Measurements from ENCODE around the gene TIMM21. TPM values are rescaled to one million over a fixed set of nuclear protein-coding genes. Genes with fewer than 3 reads are reported as not detected.

Gene TIMM21
- total RNA-seq, 3 donors from 2014 or later = 30.8 to 38.1 (median 35.9) TPM

DNA sequence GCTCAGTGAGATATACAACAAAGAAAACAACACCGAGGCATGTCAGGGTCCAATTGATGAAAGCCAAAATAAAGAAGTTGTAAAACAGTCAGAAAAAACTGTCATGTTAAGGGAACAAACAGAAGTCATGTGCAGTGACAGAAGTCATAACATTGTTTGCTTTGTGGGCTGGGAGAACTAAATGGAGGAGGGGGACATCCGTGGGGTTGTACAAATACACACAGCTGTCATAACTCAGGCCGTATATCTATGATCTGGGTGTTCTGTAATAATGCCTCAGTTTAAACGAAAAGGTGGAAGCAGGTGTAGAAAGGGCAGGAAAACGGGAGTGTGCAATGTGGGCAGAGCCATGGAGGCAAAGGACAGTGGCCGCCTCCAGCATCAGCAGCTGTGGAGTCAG, 27.3 kb downstream of the TIMM21 start:
- Histone ChIP-seq H3K27ac (no peak overlapping the region), H3K36me3 (no peaks in the 10 kb centered on the region), H3K4me3 (no peak overlapping the region), H3K9me3 (no peaks in the 10 kb centered on the region), H3K4me1 (no peaks in the 10 kb centered on the region), H3K27me3 (peaks cover 0 to 4% of the 10 kb centered on the region in 2 donors)
- TF ChIP-seq POLR2A (IDR thresholded peaks at IDR 0.05) (no peak), POLR2AphosphoS5 (IDR thresholded peaks at IDR 0.05) (no peak)
- TF ChIP-seq, protein P1, sequence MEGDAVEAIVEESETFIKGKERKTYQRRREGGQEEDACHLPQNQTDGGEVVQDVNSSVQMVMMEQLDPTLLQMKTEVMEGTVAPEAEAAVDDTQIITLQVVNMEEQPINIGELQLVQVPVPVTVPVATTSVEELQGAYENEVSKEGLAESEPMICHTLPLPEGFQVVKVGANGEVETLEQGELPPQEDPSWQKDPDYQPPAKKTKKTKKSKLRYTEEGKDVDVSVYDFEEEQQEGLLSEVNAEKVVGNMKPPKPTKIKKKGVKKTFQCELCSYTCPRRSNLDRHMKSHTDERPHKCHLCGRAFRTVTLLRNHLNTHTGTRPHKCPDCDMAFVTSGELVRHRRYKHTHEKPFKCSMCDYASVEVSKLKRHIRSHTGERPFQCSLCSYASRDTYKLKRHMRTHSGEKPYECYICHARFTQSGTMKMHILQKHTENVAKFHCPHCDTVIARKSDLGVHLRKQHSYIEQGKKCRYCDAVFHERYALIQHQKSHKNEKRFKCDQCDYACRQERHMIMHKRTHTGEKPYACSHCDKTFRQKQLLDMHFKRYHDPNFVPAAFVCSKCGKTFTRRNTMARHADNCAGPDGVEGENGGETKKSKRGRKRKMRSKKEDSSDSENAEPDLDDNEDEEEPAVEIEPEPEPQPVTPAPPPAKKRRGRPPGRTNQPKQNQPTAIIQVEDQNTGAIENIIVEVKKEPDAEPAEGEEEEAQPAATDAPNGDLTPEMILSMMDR (IDR thresholded peaks at IDR 0.05) = no peak
- intact Hi-C loops (cut with DNase I; ENCODE audit: low total_unique reads) = no loop called here
- DNase-seq (ENCODE audit: low spot score in 2 of 2) = no peak

DNA sequence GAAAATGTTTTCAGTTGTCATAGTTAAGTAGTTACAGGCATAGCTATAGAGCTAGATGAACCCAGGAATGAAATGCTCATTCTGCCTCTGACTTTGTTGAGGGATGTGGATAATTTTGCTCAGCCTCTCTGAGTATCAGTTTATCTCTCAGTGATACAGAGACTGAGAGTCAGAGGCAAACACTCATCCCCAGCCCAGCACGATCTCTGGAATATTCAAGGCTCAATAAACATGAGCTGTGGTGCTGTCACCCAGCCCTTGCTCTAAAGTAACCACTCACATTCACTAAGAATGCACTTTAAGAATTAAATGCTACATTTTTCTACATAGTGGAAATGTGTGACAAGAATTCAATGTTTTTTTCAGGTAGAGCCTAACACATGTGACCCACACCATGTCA, 30.6 kb downstream of the TIMM21 start:
- no peak for TF ChIP-seq POLR2A (IDR thresholded peaks at IDR 0.05)
- TF ChIP-seq, protein P1 (IDR thresholded peaks at IDR 0.05) = no peak
- no peak for TF ChIP-seq POLR2AphosphoS5 (IDR thresholded peaks at IDR 0.05)
- DNase-seq (ENCODE audit: low spot score in 2 of 2) = no peak
- Histone ChIP-seq H3K4me3 (no peak overlapping the region), H3K27me3 (peaks cover 0 to 4% of the 10 kb centered on the region in 2 donors), H3K9me3 (no peaks in the 10 kb centered on the region), H3K27ac (no peak overlapping the region), H3K36me3 (no peaks in the 10 kb centered on the region), H3K4me1 (no peaks in the 10 kb centered on the region)
- intact Hi-C loops (cut with DNase I; ENCODE audit: low total_unique reads) = no loop called here

DNA sequence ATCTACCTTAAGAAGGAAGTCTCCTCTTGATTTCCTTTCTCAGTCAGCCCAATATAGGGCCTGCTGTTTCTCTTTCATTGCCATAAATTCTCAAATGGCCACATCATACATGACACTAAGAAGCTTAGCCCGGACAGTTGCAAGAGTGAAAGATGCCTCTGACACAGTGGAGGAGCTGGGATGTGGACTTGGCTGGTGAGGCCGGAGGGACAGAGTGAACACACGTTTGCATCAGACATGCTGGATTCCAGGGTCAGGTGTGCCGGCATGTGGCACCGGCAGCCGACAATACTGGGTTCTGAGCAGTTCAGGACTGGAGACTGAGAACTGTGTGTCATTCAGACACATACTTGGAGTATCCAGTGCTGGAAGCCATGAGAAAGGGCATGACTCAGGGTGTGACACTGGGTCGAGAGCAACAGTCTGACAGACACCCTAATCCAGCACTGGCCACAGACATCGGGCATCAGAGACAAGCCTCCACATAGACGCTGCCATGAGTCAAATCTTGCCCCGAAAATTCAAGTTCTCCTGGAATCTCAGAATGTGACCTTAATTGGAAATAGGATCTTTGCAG, 31.4 kb downstream of the TIMM21 start:
- peaks cover 0 to 4% of the 10 kb centered on the region in 2 donors for H3K27me3 ChIP-seq
- H3K36me3 ChIP-seq = no peaks in the 10 kb centered on the region
- H3K27ac ChIP-seq = no peak overlapping the region
- H3K4me1 ChIP-seq = no peaks in the 10 kb centered on the region
- no peaks in the 10 kb centered on the region for H3K9me3 ChIP-seq
- no peak overlapping the region for H3K4me3 ChIP-seq
- TF ChIP-seq, protein P1 (IDR thresholded peaks at IDR 0.05) = no peak
- TF ChIP-seq POLR2A (IDR thresholded peaks at IDR 0.05) = no peak
- TF ChIP-seq POLR2AphosphoS5 (IDR thresholded peaks at IDR 0.05) = no peak
- intact Hi-C loops (cut with DNase I; ENCODE audit: low total_unique reads) = no loop called here
- no peak for DNase-seq (ENCODE audit: low spot score in 2 of 2)

DNA sequence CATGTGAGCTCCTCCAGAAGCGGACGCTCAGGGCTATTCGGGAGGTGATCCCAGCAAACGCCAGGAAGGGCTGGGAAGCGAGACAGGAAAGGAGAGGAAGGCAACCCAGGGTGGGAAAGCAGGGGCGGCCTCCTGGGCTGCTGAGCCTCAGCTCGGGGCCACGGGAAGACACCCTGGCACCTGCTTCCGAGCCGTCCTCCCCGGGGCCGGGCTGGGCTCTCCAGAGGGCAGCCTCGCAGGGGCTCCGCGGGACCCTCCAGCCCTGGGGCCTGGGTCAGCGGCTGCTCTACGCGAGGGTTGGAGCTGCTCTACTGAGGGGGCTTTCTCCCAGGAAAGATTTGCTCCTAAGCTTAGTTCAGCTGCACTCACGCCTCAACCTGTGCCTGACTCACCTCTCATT, 34.0 kb downstream of the TIMM21 start:
- H3K36me3 ChIP-seq = no peaks in the 10 kb centered on the region
- no peak overlapping the region for H3K4me3 ChIP-seq
- DNase-seq (ENCODE audit: low spot score in 2 of 2) = no peak
- TF ChIP-seq POLR2A (IDR thresholded peaks at IDR 0.05) (no peak), POLR2AphosphoS5 (IDR thresholded peaks at IDR 0.05) (no peak)
- TF ChIP-seq, protein P1 (IDR thresholded peaks at IDR 0.05) = no peak
- no peak overlapping the region for H3K27ac ChIP-seq
- no peaks in the 10 kb centered on the region for H3K27me3 ChIP-seq
- no peaks in the 10 kb centered on the region for H3K9me3 ChIP-seq
- no peaks in the 10 kb centered on the region for H3K4me1 ChIP-seq
- intact Hi-C loops (cut with DNase I; ENCODE audit: low total_unique reads) = no loop called here

DNA sequence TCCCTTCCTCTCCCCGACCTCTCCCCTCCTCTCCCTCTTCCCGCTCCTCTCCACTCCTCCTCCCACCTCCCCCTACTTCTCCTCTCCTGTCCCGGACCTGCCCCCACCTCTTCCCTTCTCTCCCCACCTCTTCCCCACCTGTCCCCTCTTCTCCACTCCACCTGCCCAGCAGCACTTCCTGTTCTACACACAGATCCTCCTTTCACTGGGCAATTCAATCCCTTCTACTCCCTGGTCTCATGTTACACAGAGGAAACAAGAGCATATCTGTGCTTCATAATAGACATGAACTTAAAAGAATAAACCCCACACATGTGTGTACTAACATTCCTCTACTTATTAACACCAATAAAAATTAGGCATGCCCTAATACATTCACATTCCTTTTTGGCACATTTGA, 34.8 kb downstream of the TIMM21 start:
- TF ChIP-seq POLR2A (IDR thresholded peaks at IDR 0.05) = no peak
- TF ChIP-seq, protein P1 (IDR thresholded peaks at IDR 0.05) = no peak
- no peak for TF ChIP-seq POLR2AphosphoS5 (IDR thresholded peaks at IDR 0.05)
- intact Hi-C loops (cut with DNase I; ENCODE audit: low total_unique reads) = no loop called here
- Histone ChIP-seq H3K36me3 (no peaks in the 10 kb centered on the region), H3K9me3 (no peaks in the 10 kb centered on the region), H3K4me3 (no peak overlapping the region), H3K27me3 (no peaks in the 10 kb centered on the region), H3K4me1 (no peaks in the 10 kb centered on the region), H3K27ac (no peak overlapping the region)
- no peak for DNase-seq (ENCODE audit: low spot score in 2 of 2)
